ENCODE measurements around the gene PCSK5.

DNA sequence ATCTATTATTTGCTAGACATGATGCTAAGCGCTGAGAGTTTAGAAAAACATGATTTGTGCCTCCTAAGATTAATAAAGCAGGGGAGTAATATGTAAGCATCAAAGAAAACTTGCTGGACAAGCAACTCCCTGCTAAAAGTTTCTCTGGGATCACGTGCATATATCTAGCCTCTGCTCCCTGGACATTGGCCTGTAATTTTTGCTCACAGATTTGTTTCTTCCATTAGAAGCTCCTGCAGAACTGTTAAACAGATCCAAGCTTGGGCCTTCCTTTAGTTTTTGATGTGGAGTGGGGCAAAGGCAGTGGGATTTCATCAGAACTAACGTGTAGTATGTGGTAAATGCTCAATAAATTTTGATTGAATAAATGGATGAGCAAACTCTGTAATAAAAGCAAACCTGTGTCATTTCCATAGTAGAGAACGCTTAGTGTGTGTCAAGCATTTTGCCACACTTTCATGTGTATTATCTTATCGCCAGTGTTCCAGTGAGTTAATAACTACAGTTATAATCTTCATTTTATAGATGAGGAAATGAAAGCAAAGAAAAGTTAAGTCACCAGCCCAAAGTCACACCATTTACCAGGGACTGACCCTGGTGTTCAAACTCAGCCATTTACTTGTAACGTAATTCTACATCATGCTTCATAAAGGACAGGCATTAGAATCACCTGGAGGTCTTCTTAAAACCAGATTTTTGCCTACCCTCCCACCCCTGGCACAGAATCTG lies 100.3 kb downstream of the PCSK5 start:
- TF ChIP-seq POLR2A (IDR thresholded peaks at IDR 0.05; ENCODE audit: low read length) (no peak), GATA1 (IDR thresholded peaks at IDR 0.05; ENCODE audit: low read depth, low read length) (no peak)
